Hematopoietic multipotent progenitor cell treated with erythropoietin and hydrocortisone succinate and interleukin-3 and kit ligand, for 17 days (in vitro differentiated cells): Measurements from ENCODE around the gene SBK2.

Experiments
- DNase-seq: peaks from one replicate; pipeline ENCODE4 v3.0.0-alpha.2; 2015; ENCODE audit warnings: low spot score

Gene SBK2

GRCh38 chr19:55554302-55554701 is 17.4 kb upstream of the SBK2 start:
- no peak for DNase-seq

DNA sequence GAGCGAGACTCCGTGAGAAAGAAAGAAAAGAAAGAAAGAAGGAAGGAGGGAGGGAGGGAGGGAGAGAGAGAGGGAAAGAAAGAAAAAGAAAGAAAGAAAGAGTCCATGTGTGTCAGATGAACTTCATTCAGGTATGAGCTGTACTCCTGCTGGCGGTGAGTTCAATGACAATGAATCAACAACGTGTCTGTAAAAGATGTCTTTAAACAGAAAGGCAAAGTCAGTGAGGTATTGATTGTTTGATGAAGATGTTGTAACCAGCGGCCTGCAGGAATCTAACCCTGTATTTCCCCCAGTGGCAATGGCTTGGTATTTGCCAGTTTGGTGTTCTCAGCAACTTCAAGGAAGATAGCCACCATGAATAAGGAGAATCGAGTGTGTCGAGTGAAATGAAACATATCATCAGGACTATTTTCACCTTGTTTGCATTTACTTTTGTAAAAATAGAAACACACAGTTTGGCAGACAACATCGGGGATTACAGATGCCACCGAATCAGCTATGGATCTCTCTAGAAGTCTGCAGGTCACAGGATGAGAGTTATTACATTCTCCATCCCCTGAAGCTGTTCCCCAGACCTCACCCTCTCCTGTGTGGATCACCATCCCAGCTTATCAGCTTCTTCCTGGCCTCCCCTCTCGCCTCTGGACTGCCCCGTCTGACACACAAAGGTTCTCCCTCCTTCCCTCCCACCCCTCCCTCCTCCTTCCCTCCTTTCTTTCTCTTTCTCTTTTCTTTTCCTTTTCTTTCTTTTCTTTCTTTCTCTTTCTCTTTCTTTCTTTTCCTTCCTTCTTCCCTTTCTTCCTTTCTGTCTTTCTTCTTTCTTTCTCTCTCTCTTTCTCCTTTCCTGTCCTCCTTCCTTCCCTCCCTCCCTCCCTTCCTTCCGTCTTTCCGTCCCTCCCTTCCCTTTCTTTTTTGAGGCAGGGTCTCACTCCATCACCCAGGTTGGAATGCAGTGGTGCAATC is 16.6 kb upstream of the SBK2 start:
- no peak for DNase-seq

- no peak for DNase-seq
Observed at GRCh38 chr19:55552620-55553019, 15.7 kb upstream of the SBK2 start.

DNA sequence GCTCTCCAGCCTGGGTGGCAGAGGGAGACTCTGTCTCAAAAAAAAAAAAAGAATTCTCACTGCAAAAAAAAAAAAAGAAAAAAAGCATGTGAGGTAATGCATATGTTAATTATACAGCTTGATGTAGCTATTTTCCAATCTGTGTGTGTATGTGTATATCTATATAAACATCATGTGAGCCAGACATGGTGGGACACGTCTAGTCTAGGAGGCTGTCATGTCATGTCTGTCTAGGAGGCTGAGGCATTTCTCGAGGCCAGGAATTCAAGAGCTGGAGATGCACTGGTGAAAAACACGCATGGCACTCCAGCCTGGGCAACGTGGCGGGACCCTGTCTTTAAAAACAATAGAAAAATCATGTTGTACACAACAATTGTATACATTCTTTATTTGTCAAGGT is 15.3 kb upstream of the SBK2 start:
- DNase-seq: no peak

GRCh38 chr19:55550321-55550650 is 13.4 kb upstream of the SBK2 start:
- DNase-seq: no peak

DNA sequence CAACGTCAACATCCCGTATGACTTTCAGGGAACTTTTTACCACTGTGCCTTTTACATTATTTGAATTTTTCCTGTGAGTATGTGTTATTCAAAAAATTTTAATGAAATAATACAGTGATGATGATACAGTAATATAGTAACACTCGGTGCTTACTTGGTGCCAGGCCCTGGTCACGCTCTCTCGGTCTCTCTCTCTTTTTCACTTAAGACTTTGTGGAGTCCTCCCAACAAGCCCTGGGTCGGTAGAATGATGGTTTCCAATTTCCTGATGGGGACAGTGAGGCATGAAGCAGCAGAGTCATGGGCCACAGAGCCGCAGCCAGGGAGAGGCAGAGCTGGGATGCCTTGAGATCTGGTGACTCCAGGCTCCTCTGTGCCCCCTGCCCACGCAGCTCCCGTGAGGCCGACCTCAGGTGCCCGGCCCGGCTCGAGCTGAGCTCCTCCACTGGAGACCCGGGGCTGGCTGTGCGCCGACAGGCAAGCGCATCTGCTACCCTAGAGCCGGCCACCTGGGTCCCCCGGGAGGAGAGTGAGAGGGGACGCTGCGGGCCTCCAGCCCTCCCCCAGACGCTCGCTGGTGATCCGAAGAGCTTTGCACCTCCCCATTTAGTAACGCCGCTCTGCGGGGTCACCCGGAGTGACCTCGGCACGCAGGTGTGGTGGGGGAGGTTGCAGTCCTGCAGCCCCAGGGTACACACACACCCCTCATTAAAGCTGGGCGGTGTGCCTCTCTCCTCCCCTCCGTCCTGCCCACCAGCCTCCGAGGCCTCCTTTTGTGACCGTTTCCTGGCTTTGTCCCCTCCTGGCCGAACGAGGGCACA is 12.8 kb upstream of the SBK2 start:
- DNase-seq: no peak

- no peak for DNase-seq
Observed at GRCh38 chr19:55546822-55547614, 10.1 kb upstream of the SBK2 start.

DNA sequence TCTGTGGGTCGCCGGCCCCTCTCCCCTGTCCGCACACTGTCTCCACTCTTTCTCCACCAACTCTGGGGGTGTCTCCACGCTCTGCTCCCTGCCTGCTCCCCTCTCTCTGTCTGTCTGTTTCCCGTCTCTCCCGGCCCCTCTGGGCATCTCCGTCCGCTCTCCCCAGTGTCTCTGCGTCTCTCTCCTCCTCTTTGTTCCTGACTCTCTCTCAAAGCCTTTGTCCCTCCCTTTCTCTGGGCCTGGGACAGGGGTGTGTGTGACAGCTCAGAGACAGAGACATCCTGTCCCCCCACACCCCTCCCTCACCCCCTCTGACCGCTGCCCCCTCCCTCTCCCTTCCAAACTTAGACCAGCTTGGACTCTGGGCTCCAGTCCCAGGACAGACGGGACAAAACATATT is 9.1 kb upstream of the SBK2 start:
- no peak for DNase-seq

DNA sequence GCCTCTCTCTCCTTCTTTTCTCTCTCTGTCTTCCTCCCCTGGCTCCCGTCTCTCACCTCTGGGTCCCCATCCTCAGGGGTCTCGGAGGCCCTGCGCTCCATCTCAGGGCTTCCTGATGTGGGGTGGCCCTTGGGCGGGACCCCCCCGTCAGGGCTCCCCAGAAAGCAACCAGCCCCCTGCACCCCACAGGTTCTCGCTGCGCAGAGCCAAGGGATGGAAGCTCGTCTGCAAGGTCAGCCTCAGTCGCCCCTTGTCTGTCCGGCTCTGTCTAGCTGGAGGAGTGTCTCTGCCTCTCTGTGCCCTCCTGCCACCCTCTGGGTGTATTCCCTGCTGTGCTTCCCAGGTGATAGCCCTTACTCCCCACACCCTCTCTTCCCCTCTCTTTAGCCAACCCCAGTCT is 8.5 kb upstream of the SBK2 start, which contains the start of gene SBK3:
TSS of gene SBK3 (minus strand) at position 101 of the 400 bp plus-strand sequence. CDS start at position 101, 0 bp downstream.
- no peak for DNase-seq

DNA sequence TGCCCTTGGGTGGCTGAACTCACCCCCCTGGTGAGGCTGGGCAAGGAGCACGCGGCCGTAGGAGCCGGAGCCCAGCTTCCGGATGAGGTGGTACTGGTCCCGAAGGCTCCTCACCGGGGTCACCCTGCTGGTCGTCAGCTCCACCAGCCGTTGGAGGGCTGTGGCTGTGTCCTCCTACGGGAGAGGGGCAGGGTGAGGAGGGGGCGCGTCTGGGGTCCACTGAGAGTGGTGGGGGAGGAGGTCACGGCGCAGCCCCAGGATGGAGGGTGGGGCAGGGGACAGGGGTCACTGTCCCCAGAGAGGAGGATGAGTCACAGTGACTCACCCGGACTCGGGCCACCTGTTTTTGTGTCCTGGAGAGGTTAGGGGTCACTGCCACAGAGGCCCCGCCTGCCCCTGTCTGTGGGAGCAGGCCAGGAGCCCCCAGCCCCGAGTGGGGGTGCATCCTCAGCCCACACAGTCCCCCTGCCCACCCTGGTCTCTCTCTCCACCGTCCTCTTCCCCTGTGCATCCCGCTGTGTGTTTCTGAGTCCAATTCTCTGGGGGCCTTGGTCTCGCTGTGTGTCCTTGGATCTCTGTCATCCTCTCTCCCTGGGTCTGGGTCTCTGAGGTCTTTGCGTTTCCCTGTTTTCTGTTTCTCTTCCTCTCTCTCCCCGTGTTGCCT is 8.0 kb upstream of the SBK2 start:
- no peak for DNase-seq

DNA sequence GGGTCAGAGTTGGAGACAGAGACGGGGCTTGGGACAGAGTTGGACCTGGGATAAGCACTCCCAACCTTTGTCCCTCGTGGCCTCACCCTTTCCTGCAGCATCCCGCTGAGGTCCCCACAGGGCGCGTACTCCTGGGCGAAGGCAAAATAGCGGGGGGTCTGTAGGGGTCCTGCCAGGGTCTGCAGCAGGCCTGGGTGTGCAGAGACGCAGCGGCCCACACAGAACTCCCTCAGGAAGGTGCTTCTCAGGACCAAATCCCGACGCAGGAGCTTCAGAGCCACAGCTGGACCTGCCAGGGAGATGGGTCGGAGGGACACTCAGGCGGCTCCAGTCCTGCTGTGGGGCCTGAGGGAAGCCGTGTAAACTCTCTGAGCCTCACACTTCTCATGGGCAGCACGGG is 7.1 kb upstream of the SBK2 start:
- DNase-seq: no peak

DNA sequence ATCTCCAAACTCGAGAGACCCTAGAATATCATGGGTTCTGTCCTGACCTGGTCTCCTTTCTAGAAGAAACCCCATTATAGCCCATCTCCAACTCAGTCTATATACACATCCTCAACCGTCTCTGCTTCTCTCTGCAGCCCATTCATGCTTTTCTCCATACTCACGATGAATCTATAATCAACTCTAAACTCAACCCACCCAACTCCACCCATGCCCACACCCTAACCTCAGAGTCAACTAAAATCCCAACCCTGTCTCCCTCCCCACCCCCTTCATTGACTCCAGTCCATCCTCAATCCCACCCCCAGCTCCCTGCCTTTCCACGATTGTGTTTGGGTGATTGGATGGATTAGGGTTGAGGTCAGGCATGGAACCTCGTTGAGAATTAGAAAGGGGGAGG is 6.6 kb upstream of the SBK2 start:
- DNase-seq: no peak

DNA sequence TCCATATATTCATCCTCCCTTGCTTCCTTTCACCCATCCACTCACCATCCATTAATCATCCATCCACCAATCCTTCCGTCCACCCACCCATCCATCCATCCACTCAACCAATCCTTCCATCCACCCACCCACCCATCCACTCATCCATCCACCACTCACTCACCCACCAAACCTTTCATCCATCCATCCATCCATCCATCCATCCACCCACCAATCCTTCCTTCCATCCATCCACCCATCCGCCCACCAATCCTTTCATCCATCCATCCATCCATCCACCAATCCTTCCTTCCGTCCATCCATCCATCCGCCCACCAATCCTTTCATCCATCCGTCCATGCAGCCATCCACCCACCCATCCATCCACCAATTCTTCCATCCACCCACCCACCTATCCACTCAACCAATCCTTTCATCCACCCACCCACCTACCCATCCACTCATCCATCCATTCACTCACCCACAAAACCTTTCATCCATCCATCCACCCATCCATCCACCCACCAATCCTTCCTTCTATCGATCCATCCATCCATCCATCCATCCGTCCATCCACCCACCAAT is 5.4 kb upstream of the SBK2 start:
- DNase-seq: no peak

DNA sequence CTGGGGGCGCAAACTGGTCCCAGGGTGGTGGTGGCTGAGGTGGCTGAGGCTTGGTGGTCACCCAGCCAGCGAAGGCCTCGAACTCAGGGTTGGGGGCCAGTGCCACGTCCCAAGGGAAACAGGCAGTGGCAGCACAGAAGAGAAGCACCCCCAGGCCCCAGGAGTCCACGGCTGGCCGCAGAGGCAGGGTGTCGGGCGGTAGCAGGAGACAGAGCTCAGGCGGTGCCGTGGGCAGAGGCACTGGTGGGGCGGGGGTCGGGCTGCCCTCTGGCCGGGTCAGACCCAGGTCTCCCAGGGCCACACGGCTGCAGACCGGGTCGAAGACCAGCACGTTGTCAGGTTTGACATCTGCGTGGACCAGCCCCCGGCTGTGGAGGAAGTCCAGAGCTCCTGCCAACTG is 4.2 kb upstream of the SBK2 start:
- no peak for DNase-seq

- DNase-seq: no peak
Observed at GRCh38 chr19:55540619-55541018, 3.7 kb upstream of the SBK2 start.

DNA sequence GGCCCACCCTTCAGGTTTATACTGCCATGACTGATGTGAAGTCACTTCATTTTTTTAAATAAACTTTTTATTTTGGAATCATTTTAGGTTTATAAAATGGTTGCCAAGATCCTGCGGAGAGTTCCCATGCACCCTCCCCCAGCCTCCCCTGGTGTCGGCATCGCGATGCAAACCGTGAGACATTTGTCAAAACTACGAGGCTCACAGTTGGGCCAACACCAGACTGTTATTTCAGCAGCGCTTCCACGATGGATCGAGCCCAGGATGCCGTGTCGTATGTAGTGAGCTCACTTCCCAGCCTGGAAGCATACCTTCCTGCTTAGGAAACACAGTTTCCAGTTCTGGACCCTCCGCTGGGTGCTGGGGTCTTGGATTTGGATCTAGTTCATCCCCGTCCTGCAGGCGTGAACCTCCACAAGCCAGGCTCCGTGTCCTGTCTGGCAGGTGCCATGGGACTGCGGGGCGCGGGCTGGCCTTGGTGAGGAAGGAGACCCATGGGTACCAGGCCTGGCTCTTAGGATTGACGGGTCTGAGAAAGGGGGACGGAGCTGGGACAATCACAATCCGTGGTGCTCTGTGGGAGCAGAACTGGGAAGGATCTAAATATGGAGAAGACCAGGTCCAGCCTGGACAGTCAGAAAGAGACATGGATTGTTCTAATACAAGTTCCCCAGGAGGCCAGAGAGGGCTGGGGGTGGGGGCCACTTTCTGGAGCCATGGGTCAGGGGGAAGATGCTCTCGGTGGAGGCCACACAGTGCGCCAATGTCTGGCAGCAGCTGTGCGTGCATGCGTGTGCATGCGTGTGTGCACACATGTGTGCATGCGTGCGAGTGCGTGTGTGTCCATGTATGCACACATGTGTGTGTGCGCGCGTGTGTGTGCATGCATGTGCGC is 2.4 kb upstream of the SBK2 start:
- DNase-seq: no peak

- no peak for DNase-seq
Observed at GRCh38 chr19:55538132-55538531, 1.2 kb upstream of the SBK2 start.

- DNase-seq: no peak
Observed at GRCh38 chr19:55537741-55538111, 793 bp upstream of the SBK2 start.

- DNase-seq: no peak
Observed at GRCh38 chr19:55536366-55536765, 567 bp downstream of the SBK2 start.

DNA sequence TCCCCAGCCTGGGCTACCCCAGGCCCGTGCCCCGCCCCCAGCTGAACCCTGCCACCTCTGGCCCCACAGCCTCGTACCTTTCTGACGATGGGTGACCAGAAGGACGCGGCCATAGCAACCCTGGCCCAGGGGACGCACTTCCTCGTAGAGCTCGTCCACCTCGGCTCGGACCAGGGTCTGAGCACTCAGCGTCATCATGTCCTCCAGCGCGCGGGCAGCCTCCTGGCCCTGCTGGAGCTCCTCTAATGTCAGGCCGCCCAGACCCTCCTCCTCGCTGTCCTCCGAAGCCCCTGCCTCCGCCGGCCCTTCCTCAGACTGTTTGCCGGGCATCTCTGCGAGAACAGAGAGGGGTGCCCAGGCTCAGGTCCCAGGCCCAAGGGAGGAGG is 975 bp downstream of the SBK2 start:
- no peak for DNase-seq
